GM13977 (cell line): ENCODE results near the gene QKI.

Experiments used
- DNase-seq: peaks from one replicate; pipeline ENCODE4 v3.0.0; 2012; ENCODE audit warnings: low spot score
- in situ Hi-C: fragments of 300-500 bp; cut with MboI; formaldehyde crosslinking; loops from one replicate; pipeline ENCODE4 v1.12.0; 2022; ENCODE audit warnings: low sequenced_read_pairs, low pct_unique_long_range_greater_than_20kb, mixed read lengths, inconsistent platforms; ENCODE audit not compliant: unreplicated experiment
- TF ChIP-seq, protein P1 (sequence below): IDR thresholded peaks from 2 replicates; pipeline ENCODE4 v1.5.1; 2012; ENCODE audit warnings: mild to moderate bottlenecking, control low read depth; ENCODE audit not compliant: insufficient read depth; ENCODE audit errors: extremely low read depth, missing control alignments

Gene QKI

GRCh38 chr6:163414117-163414945 is at the start of gene QKI:
Gene QKI (plus strand): TSS chr6:163414718. CDS start chr6:163415194, 476 bp downstream.
- DNase-seq = peak; percentile 88
- in situ Hi-C loops = no loop called here
- TF ChIP-seq, protein P1, sequence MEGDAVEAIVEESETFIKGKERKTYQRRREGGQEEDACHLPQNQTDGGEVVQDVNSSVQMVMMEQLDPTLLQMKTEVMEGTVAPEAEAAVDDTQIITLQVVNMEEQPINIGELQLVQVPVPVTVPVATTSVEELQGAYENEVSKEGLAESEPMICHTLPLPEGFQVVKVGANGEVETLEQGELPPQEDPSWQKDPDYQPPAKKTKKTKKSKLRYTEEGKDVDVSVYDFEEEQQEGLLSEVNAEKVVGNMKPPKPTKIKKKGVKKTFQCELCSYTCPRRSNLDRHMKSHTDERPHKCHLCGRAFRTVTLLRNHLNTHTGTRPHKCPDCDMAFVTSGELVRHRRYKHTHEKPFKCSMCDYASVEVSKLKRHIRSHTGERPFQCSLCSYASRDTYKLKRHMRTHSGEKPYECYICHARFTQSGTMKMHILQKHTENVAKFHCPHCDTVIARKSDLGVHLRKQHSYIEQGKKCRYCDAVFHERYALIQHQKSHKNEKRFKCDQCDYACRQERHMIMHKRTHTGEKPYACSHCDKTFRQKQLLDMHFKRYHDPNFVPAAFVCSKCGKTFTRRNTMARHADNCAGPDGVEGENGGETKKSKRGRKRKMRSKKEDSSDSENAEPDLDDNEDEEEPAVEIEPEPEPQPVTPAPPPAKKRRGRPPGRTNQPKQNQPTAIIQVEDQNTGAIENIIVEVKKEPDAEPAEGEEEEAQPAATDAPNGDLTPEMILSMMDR = no peak

GRCh38 chr6:163366288-163366687 is 48.2 kb upstream of the QKI start:
- TF ChIP-seq, protein P1 = no peak

DNA sequence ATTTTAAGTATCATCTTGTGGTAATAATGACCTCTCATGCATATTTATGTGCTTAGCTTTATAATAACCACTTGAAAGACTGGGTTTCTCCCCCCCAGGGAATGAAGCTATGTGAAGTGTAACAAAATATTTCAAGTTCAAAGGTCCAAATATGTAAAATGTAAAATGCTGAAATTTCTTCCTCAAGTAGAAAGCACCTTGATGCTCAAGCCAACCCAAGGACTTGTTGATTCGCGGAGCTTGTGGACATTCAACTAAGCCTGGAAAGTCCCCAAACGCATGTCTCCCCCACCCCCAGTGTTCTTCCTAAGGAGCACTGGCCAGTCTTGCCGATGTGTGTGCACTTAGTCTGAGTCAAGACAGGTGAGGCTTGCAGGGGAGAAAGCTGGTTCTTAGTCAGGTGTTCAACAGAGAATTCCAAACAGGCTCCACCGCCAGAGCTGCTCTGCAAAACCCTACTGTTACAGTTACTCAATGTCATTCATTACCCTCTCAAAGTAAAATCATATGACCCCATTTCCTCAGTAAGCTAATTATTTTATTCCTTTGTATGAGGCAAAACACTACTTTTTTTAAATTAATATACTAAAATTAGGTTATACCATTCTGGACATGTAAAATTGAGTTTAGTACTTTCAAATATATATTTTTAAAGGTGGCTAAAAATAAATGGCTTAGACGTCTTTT is 46.9 kb upstream of the QKI start:
- in situ Hi-C loops = no loop called here
- TF ChIP-seq, protein P1 = no peak
- DNase-seq = no peak

More at GRCh38 chr6:163366288-163366687, 48.2 kb upstream of the QKI start:
- in situ Hi-C loops = no loop called here
- DNase-seq = no peak

GRCh38 chr6:163369141-163369540 is 45.4 kb upstream of the QKI start:
- TF ChIP-seq, protein P1 = no peak
- in situ Hi-C loops = no loop called here
- no peak for DNase-seq

DNA sequence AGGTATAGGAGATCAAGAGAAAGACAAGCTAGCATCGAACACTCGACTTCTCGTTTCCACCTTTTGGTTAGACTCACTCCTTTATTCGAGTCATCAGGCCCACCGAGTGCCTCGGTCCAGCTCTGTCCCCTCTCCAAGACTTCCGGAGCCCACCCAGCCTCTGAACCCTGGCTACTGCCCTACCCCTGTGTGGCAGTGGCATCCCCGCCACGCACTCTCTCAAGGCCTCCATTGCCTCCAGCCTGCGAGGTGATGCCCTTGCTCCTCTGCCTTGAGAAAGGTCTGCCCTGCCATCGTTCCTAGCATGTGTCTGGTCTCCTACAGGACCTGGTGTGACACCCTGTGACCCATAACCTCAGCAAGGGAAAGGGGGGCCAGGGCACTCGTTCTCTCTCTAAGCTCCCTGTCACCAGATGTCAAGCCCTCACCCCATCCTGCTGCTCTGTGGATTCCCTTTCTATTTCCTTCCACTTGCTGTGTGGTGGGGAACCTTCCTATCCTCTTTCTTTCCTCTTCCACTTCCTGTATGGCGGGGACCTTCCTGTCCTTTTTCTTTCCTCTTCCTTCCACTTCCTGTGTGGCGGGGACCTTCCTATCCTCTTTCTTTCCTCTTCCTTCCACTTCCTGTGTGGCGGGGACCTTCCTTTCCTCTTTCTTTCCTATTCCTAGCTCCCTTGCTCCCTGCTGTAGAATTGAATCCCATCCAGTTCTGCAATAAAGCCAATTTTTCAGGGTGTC is 44.7 kb upstream of the QKI start:
- TF ChIP-seq, protein P1 = no peak
- in situ Hi-C loops = no loop called here

DNA sequence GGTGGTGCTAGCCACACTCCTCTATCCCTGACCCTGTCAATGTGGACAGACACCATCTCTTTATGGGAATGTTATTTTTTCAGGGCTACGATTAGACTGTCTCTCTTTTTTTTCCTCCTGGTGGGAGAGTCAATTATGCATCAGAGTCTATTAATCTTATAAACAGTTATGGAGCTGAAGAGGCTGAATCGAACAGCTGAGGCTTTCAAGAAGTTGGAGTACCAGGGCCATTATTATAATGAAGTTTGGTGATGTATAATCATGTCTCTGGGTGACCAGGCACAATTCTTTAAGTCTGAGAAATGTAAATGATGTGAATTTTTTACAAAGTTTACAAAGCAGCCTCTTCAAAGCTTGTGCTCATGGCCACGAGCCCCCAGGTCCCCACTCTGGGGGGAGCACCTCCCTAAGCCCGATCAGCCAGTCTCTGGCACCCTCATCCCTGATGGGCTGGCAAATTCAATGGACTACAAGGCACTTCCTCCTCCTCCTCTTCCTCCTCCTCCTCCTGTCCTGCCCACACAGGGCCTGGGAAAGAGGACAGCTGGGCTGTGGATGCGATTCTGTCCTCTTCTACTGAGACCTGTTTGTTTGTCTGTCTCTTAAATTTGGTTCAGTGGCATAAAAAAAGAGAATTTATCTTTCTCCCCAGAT is 43.9 kb upstream of the QKI start:
- no peak for DNase-seq

More for the DNA sequence above, 44.7 kb upstream of the QKI start:
- DNase-seq = no peak

More for the DNA sequence above, 43.9 kb upstream of the QKI start:
- in situ Hi-C loops = no loop called here
- TF ChIP-seq, protein P1 = no peak
